Naive thymus-derived CD8-positive, alpha-beta T cell (primary cell): ENCODE measurements around the gene TMIGD1. TPM values are rescaled to one million over a fixed set of nuclear protein-coding genes. Genes with fewer than 3 reads are reported as not detected.
"Not testable (repeated sequence)": the region's sequence is repeated elsewhere in the genome, so short reads cannot be mapped to it uniquely, and the experiment has no call there.

Experiments
- ATAC-seq, 2 donors: fragments of 150-1000 bp; cut with Tn5 transposase in 1 of 2; sonication (Bioruptor Pico), chemical (Tn5 transposase) in 1 of 2; 1 replicate in 1 of 2; 2 replicates in 1 of 2; pipeline ENCODE4 v1.10.0; 2021; ENCODE audit warnings: mild to moderate bottlenecking in 2 of 2, moderate library complexity in 2 of 2
- POLR2A ChIA-PET: fragments of 350-600 bp; sonication (Branson Sonifier 250); formaldehyde crosslinking; loops from one replicate; lab custom pipeline; 2021; ENCODE audit warnings: antibody characterized with exemption; lab: Charles Lee
- DNase-seq, 10 donors: peaks; one replicate each; pipeline versions ENCODE4 v3.0.0 to v3.0.0-alpha.2; 2020 to 2022
- H3K27ac Mint-ChIP-seq, 10 donors: one replicate each; pipeline ENCODE4 v1.8.0; 2020 to 2022; ENCODE audit warnings: mild to moderate bottlenecking in 10 of 10, mixed read lengths in 10 of 10, moderate library complexity in 4 of 10, inconsistent platforms in 1 of 10
- H3K27me3 Mint-ChIP-seq, 5 donors: one replicate each; pipeline ENCODE4 v1.8.0; 2021 to 2022; ENCODE audit warnings: mixed read lengths in 5 of 5
- H3K36me3 Mint-ChIP-seq, 3 donors: one replicate each; pipeline ENCODE4 v1.8.0; 2020 to 2022; ENCODE audit warnings: mixed read lengths in 3 of 3, mild to moderate bottlenecking in 2 of 3, inconsistent platforms in 1 of 3
- H3K4me1 Mint-ChIP-seq, 4 donors: one replicate each; pipeline ENCODE4 v1.8.0; 2021 to 2022; ENCODE audit warnings: mixed read lengths in 4 of 4
- H3K4me3 Mint-ChIP-seq, 10 donors: one replicate each; pipeline ENCODE4 v1.8.0; 2020 to 2022; ENCODE audit warnings: mild to moderate bottlenecking in 10 of 10, mixed read lengths in 10 of 10, moderate library complexity in 6 of 10, inconsistent platforms in 1 of 10
- H3K9me3 Mint-ChIP-seq, 9 donors: one replicate each; pipeline ENCODE4 v1.8.0; 2020 to 2022; ENCODE audit warnings: mixed read lengths in 9 of 9, mild to moderate bottlenecking in 3 of 9, inconsistent platforms in 1 of 9, moderate library complexity in 1 of 9
- polyA plus RNA-seq, 3 donors: library from polyadenylated mRNA; unstranded; fragments of 300-500 nt; fragmentation: Illumina TruSeq; gene quantifications; one replicate each; pipeline ENCODE4 v1.2.3, GENCODE V29; 2021
- total RNA-seq, 8 experiments: library from RNA in 2 of 8; stranded (reverse) in 2 of 8; gene quantifications; one replicate each; pipeline ENCODE4 v1.2.3 and lab custom pipeline; 2021 to 2026

TMIGD1 gene
- total and polyA plus RNA-seq, 5 experiments from 2014 or later, result not detected

DNA sequence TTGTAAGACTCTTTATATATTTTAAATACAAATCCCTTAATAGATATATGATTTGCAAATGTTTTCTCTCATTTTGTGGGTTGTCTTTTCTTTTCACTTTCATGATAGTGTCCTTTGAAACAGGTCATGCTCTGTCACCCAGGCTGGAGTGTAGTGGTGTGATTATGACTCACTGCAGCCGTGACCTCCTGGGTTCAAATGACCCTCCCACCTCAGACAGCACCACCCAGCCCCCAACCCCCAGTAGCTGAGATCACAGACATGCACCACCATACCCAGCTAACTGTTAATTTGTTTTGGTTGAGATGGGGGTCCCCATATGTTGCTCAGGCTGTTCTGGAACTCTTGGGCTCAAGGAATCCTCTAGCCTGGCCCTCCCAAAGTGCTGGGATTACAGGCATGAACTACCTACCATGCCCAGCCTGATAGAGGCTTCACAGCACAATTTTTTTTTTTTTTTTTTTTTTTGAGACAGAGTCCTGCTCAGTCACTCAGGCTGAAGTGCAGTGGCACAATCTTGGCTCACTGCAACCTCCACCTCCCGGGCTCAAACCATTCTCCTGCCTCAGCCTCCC, 18.5 kb upstream of the TMIGD1 start:
- Mint-ChIP-seq H3K9me3 (no peaks in the 10 kb centered on the region), H3K27ac (no peak overlapping the region), H3K27me3 (peaks cover 0 to 5% (median 2%) of the 10 kb centered on the region in 5 donors), H3K4me1 (peaks cover 0 to 4% (median 1%) of the 10 kb centered on the region in 4 donors), H3K36me3 (no peaks in the 10 kb centered on the region), H3K4me3 (no peak overlapping the region)
- no peak for DNase-seq
- ATAC-seq, result no peak
- POLR2A ChIA-PET, result interaction anchor here (0.7 kb wide), 1 partner anchor 25 kb away, joined by 3 read pairs; no protein-coding TSS in a partner anchor

DNA sequence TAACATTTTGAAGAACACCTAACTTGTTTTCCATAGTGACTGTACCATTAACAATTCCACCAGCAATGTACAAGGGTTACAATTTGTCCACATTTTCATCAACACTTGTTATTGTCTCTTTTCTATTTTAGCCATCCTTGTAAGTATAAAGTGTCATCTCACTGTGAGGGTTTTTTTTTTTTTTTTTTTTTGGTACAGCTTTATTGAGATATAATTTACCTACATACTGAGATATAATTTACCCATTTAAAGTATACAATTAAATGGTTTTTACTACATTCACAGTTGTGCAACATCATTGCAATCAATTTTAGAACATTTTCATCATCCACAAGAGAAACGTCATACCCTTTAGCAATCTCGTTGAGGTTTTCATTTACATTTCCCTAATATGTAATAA, 17.9 kb upstream of the TMIGD1 start:
- DNase-seq (no peak), ATAC-seq (no peak)
- H3K9me3 Mint-ChIP-seq, result no peaks in the 10 kb centered on the region
- no peaks in the 10 kb centered on the region for H3K36me3 Mint-ChIP-seq
- H3K4me1 Mint-ChIP-seq, result peaks cover 0 to 4% (median 1%) of the 10 kb centered on the region in 4 donors
- no peak overlapping the region for H3K27ac Mint-ChIP-seq
- POLR2A ChIA-PET, result no interaction called here
- H3K27me3 Mint-ChIP-seq, result peaks cover 0 to 5% (median 2%) of the 10 kb centered on the region in 5 donors
- H3K4me3 Mint-ChIP-seq, result no peak overlapping the region

DNA sequence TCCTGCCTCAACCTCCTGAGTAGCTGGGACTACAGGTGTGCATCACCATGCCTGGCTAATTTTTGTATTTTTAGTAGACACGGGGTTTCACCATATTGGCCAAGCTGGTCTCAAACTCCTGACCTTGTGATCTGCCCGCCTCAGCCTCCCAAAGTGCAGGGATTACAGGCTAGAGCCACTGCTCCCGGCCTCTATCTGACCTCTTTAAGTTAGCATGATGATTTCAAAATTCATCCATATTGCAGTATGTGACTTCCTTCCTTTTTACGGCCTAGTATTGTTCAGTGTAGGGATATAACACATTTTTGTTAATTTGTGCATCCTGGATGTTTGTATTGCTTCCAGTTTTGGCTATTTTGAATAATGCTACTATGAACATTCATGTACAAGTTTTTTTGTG, 17.4 kb upstream of the TMIGD1 start:
- H3K9me3 Mint-ChIP-seq, H3K4me3 Mint-ChIP-seq, H3K36me3 Mint-ChIP-seq, H3K27me3 Mint-ChIP-seq, H3K4me1 Mint-ChIP-seq, ATAC-seq, H3K27ac Mint-ChIP-seq, DNase-seq, POLR2A ChIA-PET: not testable (repeated sequence)

DNA sequence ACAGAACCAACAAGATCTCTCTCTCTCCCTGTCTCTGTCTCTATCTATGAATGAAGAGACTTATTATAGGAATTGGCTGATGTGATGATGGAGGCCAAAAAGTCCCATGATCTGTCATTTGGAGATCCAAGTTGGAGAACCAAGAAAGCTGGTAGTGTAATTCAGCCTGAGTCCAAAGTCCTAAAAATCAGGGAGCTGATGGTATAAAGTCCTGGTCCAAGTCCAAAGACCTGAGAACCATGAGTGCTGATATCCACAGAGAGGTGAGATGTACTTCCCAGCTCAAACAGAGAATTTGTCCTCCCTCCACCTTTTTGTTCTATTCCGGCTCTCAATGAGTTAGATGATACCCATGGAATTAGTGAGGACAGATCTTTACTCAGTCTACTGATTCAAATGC, 15.4 kb upstream of the TMIGD1 start:
- POLR2A ChIA-PET, result interaction anchor here (0.6 kb wide), 1 partner anchor 1604 kb away, joined by 4 read pairs; no protein-coding TSS in a partner anchor
- no peak overlapping the region for H3K27ac Mint-ChIP-seq

DNA sequence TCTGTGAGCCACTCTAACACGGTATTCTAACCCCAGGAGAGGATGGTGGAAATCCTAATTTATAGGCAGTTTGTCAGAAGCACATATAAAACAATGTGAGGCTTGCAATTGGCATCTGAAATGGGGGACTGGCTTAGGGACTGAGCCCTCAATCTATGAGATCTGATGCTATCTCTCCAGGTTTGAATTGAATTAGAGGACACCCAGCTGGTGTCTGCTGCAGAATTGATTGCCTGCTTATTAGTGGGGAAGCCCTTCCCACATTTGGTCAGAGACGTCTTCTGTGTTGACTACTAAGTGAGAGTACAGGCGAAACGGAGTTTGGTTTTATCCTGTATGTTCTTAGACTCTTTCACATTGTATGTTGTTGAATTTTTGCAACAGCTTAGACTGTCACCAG, 13.6 kb upstream of the TMIGD1 start:
- Mint-ChIP-seq H3K4me3 (no peak overlapping the region), H3K9me3 (no peaks in the 10 kb centered on the region), H3K27ac (no peak overlapping the region), H3K27me3 (peaks cover 0 to 2% (median 0%) of the 10 kb centered on the region in 5 donors), H3K36me3 (no peaks in the 10 kb centered on the region), H3K4me1 (peaks cover 0 to 4% (median 0%) of the 10 kb centered on the region in 4 donors)
- ATAC-seq, result no peak
- POLR2A ChIA-PET, result interaction anchor here (0.6 kb wide), 1 partner anchor 1976 kb away, joined by 3 read pairs; the partner anchor contains the start of gene SARM1
- DNase-seq, result no peak

More for the DNA sequence above, 15.4 kb upstream of the TMIGD1 start:
- Mint-ChIP-seq H3K36me3 (no peaks in the 10 kb centered on the region), H3K4me3 (no peak overlapping the region), H3K9me3 (no peaks in the 10 kb centered on the region), H3K4me1 (peaks cover 0 to 4% (median 0%) of the 10 kb centered on the region in 4 donors), H3K27me3 (peaks cover 0 to 2% (median 0%) of the 10 kb centered on the region in 5 donors)
- ATAC-seq, result no peak
- DNase-seq, result no peak

DNA sequence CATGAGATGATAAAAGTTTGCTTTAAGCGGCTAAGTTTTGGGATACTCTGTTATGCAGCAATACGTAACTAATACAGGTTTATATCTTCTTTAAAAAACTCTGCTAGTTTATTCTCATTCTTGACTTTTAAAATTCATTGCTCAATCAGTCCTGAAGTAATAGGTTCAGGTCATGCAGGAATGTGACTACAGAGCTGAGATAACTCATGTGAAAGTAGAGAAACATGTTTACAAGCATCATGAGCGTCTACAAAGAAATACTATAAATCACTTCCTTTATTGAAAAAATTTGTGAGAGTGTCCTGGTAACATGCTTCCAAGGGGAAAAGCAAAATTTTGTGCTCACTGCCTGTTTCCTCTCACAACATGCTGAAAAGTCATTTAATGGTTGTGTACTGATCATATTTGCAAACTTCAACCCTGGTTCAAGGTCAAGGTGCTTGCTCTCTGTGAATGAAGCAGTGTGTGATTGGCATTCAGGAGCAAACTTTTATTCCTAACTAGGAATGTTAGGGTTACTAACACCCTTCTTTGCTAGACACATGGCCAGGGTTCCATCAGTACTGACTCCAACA, 12.5 kb upstream of the TMIGD1 start:
- H3K4me3 Mint-ChIP-seq, result no peak overlapping the region
- no peaks in the 10 kb centered on the region for H3K36me3 Mint-ChIP-seq
- no peak overlapping the region for H3K27ac Mint-ChIP-seq
- no peaks in the 10 kb centered on the region for H3K9me3 Mint-ChIP-seq
- H3K4me1 Mint-ChIP-seq, result peaks cover 0 to 3% (median 0%) of the 10 kb centered on the region in 4 donors
- ATAC-seq (no peak), DNase-seq (no peak)
- POLR2A ChIA-PET, result no interaction called here
- peaks cover 0 to 2% (median 0%) of the 10 kb centered on the region in 5 donors for H3K27me3 Mint-ChIP-seq

DNA sequence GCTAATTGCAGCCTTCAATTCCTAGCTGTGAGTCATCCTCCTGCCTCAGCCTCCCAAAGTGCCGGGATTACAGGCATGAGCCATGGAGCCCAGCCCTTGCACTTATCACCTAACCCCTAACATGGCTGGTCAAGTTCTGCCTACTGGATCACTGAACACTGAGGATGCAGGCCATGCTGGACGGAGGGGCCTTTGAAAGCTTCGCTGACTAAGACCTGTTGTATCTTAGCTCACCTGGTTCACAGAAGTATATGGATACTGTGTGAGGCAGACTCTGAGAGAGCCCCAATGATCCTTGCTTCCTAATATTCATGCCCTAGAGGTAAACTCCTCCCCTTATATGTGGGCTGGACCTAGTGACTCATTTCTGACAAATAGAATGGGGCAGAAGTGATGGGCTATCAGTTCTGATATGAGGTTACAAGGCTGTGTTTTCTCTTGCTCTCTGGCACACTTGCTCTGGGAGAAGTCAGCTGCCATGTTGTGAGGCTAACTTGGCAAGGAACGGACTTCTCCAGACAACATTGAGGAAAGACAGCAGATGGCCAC, 11.7 kb upstream of the TMIGD1 start:
- DNase-seq, result no peak
- H3K4me1 Mint-ChIP-seq, result peaks cover 0 to 2% (median 0%) of the 10 kb centered on the region in 4 donors
- no peaks in the 10 kb centered on the region for H3K36me3 Mint-ChIP-seq
- no peak overlapping the region for H3K27ac Mint-ChIP-seq
- peaks cover 0 to 2% (median 0%) of the 10 kb centered on the region in 5 donors for H3K27me3 Mint-ChIP-seq
- H3K9me3 Mint-ChIP-seq, result no peaks in the 10 kb centered on the region
- POLR2A ChIA-PET, result interaction anchor here (0.9 kb wide), 1 partner anchor 34 kb away, joined by 3 read pairs; no protein-coding TSS in a partner anchor
- ATAC-seq, result no peak
- H3K4me3 Mint-ChIP-seq, result no peak overlapping the region

DNA sequence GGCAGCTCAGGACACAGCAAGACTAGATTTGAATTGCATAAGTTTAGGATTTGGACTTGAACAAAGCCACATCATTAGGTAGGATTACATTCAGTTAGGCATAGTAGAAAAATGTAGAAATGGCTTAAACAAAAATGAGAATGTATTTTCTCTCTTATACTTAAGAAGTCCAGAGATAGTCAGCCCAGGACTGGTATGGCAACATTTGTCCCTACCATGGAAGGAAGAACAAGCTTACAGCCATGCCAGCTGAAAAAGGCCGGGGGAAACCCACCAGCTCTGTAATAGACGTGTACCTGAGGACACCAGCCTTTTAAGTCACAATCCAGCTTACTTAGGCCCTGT, 11.2 kb upstream of the TMIGD1 start:
- DNase-seq (no peak), ATAC-seq (no peak)
- peak overlapping the region in 1 of 10 donors; percentile 56 for H3K27ac Mint-ChIP-seq
- no peak overlapping the region for H3K4me3 Mint-ChIP-seq
- POLR2A ChIA-PET, result interaction anchor here (0.9 kb wide), 1 partner anchor 34 kb away, joined by 3 read pairs; no protein-coding TSS in a partner anchor
- H3K4me1 Mint-ChIP-seq, result peaks cover 0 to 5% (median 3%) of the 10 kb centered on the region in 4 donors
- no peaks in the 10 kb centered on the region for H3K9me3 Mint-ChIP-seq
- no peaks in the 10 kb centered on the region for H3K36me3 Mint-ChIP-seq
- peaks cover 0 to 2% (median 0%) of the 10 kb centered on the region in 5 donors for H3K27me3 Mint-ChIP-seq

DNA sequence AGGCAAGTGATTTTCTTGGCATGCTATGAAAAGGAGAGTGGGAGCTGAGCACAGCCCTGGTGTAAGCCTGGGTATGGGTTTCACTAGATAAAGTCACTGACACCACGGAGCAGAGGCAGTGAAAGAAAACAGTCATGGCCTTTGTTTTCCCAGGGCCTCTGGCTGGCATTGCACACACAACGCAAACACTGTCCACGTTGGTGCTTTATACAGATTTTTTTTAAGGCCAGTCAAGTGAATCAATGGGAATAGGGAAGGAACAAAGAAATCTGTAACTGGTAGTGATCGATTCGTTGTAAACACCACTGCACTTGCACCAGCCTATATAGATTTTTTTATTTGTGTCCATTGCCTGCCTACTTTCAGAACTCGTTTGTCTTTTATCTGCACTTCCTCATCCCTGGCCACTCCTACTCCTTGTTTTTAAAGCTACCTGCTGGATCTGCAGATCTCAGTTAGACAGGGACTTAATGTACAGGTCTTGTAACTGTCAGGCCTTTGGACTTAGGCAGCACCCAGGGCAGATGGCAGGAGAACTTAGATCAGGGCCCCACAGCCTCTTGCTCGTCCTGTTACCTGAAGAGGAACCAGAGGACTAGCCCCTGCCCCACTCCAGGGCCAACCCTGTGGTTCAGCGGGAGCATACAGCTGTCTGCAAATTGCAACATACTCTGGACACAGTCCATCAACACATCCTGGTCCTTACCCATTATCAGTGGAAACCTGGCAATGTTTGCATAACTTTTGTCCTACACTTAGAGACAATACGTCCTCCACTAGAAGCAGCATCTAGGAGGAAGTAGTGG, 10.6 kb upstream of the TMIGD1 start:
- DNase-seq, result no peak
- H3K9me3 Mint-ChIP-seq, result no peaks in the 10 kb centered on the region
- H3K27me3 Mint-ChIP-seq, result peaks cover 0 to under 1% (median 0%) of the 10 kb centered on the region in 5 donors
- no peak overlapping the region for H3K4me3 Mint-ChIP-seq
- ATAC-seq, result no peak
- peaks cover 1 to 8% (median 7%) of the 10 kb centered on the region in 4 donors for H3K4me1 Mint-ChIP-seq
- H3K27ac Mint-ChIP-seq, result peak overlapping the region in 2 of 10 donors; percentile 51 to 56
- no peaks in the 10 kb centered on the region for H3K36me3 Mint-ChIP-seq
- POLR2A ChIA-PET, result no interaction called here

DNA sequence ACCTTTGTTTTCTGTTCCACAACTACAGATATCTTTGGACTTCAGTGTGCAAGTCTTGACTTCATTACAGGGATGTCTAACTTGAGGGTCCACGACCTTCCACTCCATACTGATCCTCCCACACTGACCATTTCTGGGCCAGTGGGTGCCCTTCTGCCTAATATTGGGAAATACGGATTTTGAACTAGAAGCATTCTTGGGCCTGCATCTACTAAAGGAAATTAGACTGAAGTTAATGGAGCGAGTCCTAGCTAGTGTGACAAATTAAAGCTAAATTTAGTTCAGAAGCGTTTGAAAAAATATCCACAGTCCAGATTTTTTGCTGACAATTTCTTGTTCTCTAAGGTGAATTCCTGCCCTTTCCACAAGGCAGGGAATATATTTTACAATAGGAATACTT, 9.9 kb upstream of the TMIGD1 start:
- no peaks in the 10 kb centered on the region for H3K27me3 Mint-ChIP-seq
- no peak for ATAC-seq
- no peak overlapping the region for H3K4me3 Mint-ChIP-seq
- H3K27ac Mint-ChIP-seq, result no peak overlapping the region
- no peaks in the 10 kb centered on the region for H3K9me3 Mint-ChIP-seq
- POLR2A ChIA-PET, result no interaction called here
- H3K4me1 Mint-ChIP-seq, result peaks cover 1 to 8% (median 7%) of the 10 kb centered on the region in 4 donors
- no peak for DNase-seq
- no peaks in the 10 kb centered on the region for H3K36me3 Mint-ChIP-seq

DNA sequence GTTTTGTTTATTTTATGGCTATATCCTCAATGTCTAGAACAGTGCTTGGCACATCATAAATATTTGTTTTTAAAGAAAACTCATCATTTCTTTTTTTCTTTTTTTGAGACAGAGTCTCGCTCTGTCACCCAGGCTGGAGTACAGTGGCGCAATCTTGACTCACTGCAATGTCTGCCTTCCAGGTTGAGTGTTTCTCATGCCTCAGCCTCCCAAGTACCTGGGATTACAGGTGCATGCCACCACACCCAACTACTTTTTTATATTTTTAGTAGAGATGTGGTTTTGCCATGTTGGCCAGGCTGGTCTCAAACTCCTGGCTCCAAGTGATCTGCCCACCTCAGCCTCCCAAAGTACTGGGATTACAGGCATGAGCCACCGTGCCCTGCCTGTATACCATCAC, 9.4 kb upstream of the TMIGD1 start:
- POLR2A ChIA-PET, ATAC-seq, H3K27me3 Mint-ChIP-seq, H3K4me3 Mint-ChIP-seq, H3K27ac Mint-ChIP-seq, H3K9me3 Mint-ChIP-seq, DNase-seq, H3K4me1 Mint-ChIP-seq, H3K36me3 Mint-ChIP-seq: not testable (repeated sequence)

DNA sequence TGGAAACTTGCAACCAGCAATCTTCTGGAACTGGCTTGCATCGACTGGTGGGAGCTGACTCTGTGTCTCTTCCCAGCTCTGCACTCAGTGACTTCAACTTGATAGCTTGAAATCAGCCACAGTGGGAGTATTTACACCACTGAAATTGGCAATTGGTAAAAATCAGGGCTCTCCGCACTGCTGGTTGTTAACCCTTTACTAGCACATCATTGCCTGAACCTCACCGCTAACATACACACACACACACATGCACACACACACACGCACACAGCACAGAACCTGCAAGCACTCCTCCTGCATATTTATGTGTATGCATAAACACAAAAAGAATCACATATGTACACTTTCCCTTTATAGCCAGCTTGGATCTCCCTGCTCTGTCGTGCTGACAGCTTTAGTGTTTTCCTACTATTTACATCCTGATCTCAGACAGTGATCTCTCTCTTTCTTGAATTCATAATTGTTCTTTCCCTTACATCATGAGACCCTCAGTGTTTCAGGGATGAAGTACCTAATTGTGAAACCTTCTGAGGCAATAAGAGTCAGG, 7.9 kb upstream of the TMIGD1 start:
- no peaks in the 10 kb centered on the region for H3K27me3 Mint-ChIP-seq
- no peaks in the 10 kb centered on the region for H3K36me3 Mint-ChIP-seq
- H3K4me1 Mint-ChIP-seq, result peaks cover 2 to 9% (median 7%) of the 10 kb centered on the region in 4 donors
- H3K4me3 Mint-ChIP-seq, result no peak overlapping the region
- ATAC-seq, result no peak
- POLR2A ChIA-PET, result interaction anchor here (0.7 kb wide), 1 partner anchor 477 kb away, joined by 3 read pairs; no protein-coding TSS in a partner anchor
- H3K27ac Mint-ChIP-seq, result peak overlapping the region in 2 of 10 donors; percentile 0 to 1
- no peaks in the 10 kb centered on the region for H3K9me3 Mint-ChIP-seq
- DNase-seq, result no peak
